GM12865 (cell line): ENCODE results near the gene BRD3OS.
"Not testable (repeated sequence)": the region's sequence is repeated elsewhere in the genome, so short reads cannot be mapped to it uniquely, and the experiment has no call there.

Experiments
- DNase-seq: peaks from one replicate; pipeline ENCODE4 v3.0.0; 2010; ENCODE audit warnings: low read depth
- H3K4me3 ChIP-seq: 2 replicates; pipeline ENCODE4 v1.5.1; 2011; ENCODE audit warnings: mild to moderate bottlenecking, low read depth, low read length, control low read depth
- TF ChIP-seq, protein P1 (sequence below): IDR thresholded peaks from 2 replicates; pipeline ENCODE4 v1.5.1; 2011; ENCODE audit warnings: low read length, control low read depth, low read depth, inconsistent platforms; ENCODE audit not compliant: insufficient read depth; ENCODE audit errors: missing control alignments

Gene BRD3OS

DNA sequence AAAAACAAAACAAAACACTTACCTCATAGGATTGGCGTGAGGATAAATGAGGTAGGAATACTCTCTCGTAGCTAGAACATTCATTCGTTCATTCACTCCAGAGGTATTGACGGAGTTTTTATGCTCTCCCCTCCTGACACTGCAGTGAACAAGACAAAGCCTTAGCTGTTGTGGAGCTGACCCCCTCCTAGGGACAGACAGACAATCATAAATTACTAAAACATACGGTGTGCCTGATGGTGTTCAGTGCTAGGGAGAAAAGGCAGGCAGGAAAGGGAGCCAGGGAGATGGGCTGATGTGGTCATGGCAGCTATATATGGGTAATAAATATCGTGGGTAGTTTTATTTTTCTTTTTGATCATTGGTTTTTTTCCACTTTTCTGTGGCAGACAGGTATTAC, 48.2 kb downstream of the BRD3OS start:
- no peak overlapping the region for H3K4me3 ChIP-seq
- DNase-seq, result no peak
- TF ChIP-seq, protein P1, sequence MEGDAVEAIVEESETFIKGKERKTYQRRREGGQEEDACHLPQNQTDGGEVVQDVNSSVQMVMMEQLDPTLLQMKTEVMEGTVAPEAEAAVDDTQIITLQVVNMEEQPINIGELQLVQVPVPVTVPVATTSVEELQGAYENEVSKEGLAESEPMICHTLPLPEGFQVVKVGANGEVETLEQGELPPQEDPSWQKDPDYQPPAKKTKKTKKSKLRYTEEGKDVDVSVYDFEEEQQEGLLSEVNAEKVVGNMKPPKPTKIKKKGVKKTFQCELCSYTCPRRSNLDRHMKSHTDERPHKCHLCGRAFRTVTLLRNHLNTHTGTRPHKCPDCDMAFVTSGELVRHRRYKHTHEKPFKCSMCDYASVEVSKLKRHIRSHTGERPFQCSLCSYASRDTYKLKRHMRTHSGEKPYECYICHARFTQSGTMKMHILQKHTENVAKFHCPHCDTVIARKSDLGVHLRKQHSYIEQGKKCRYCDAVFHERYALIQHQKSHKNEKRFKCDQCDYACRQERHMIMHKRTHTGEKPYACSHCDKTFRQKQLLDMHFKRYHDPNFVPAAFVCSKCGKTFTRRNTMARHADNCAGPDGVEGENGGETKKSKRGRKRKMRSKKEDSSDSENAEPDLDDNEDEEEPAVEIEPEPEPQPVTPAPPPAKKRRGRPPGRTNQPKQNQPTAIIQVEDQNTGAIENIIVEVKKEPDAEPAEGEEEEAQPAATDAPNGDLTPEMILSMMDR, result no peak

GRCh38 chr9:134075689-134076088, 50.4 kb downstream of the BRD3OS start:
- not testable (repeated sequence) for DNase-seq, H3K4me3 ChIP-seq

- TF ChIP-seq, protein P1, result no peak
- no peak for DNase-seq
These were observed 51.4 kb downstream of the BRD3OS start for GRCh38 chr9:134076644-134077043.

More at GRCh38 chr9:134076644-134077043, 51.4 kb downstream of the BRD3OS start:
- H3K4me3 ChIP-seq, result no peak overlapping the region
